IMR-90 (cell line): Measurements from ENCODE around the gene PYCR2.

ENCODE experiments used
- BHLHE40 ChIP-seq: fragments of 150-350 bp; IDR thresholded peaks from 2 replicates; pipeline ENCODE4 v1.6.1; 2016; ENCODE audit warnings: mild to moderate bottlenecking, low read depth, low read length
- MXI1 ChIP-seq: IDR thresholded peaks from 2 replicates; pipeline ENCODE4 v1.6.1; 2012; ENCODE audit warnings: low read depth, mild to moderate bottlenecking, low read length, moderate library complexity, borderline replicate concordance
- RCOR1 ChIP-seq: IDR thresholded peaks from 2 replicates; pipeline ENCODE4 v1.6.1; 2012; ENCODE audit warnings: mild to moderate bottlenecking, low read length, improper control_type of control experiment; ENCODE audit not compliant: insufficient replicate concordance
- SMC3 ChIP-seq: fragments of 150-350 bp; IDR thresholded peaks from 2 replicates; pipeline ENCODE4 v1.6.1; 2016; ENCODE audit warnings: low read depth, mild to moderate bottlenecking, antibody characterized with exemption, low read length, moderate library complexity
- TF ChIP-seq, protein P1 (sequence below): conservative IDR thresholded peaks from 2 replicates; pipeline ENCODE4 v1.5.1; 2012; ENCODE audit warnings: mild to moderate bottlenecking, low read depth, low read length, improper control_type of control experiment

DNA sequence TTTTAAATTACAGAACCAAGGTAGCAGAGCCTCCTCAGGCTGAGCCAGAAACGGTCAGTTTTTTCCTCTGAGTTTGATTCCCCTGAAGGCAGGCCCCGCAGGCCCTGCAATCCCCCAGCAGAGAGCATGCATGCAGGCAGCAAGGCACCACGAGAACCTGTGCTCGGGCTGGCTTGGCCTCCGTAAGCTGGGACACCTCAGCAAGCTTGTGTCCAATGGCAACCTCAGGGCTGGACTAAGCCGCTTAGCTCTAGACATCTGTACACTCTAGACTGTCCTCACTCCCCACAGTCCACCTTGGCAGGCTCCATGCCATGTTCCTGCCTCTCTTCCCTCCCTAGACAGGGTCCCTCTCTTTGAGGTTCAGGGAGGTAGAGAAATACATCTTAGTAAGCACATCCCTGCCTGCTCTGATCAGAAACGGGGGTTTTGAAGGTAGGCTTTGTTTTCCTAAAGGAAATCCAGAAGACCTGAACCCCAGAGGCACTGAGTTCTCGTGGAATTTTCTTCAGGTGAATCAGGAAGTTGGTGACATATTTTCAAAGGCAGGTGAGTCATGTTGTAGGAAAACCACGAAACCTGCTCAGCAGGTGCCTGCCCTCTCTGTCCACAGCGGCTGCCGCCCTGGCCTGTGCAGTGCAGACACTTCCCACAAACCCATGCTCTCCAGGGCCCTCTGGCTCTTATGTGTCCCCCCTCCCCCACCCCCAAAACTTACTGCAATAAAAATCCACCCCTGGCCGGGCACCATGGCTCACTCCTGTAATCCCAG, 48.8 kb downstream of the PYCR2 start:
- TF ChIP-seq, protein P1, sequence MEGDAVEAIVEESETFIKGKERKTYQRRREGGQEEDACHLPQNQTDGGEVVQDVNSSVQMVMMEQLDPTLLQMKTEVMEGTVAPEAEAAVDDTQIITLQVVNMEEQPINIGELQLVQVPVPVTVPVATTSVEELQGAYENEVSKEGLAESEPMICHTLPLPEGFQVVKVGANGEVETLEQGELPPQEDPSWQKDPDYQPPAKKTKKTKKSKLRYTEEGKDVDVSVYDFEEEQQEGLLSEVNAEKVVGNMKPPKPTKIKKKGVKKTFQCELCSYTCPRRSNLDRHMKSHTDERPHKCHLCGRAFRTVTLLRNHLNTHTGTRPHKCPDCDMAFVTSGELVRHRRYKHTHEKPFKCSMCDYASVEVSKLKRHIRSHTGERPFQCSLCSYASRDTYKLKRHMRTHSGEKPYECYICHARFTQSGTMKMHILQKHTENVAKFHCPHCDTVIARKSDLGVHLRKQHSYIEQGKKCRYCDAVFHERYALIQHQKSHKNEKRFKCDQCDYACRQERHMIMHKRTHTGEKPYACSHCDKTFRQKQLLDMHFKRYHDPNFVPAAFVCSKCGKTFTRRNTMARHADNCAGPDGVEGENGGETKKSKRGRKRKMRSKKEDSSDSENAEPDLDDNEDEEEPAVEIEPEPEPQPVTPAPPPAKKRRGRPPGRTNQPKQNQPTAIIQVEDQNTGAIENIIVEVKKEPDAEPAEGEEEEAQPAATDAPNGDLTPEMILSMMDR, result no peak
- TF ChIP-seq MXI1 (no peak), SMC3 (no peak), RCOR1 (no peak), BHLHE40 (no peak)
